Raji (cell line): ENCODE data around the gene EPS8L2.

ENCODE experiments used
- POLR2A ChIP-seq: IDR thresholded peaks from 2 replicates; pipeline ENCODE4 v1.6.1; 2011; ENCODE audit warnings: low read depth, low read length, control low read depth; ENCODE audit not compliant: insufficient read depth

EPS8L2 gene

GRCh38 chr11:680476-680875, 25.6 kb upstream of the EPS8L2 start:
- TF ChIP-seq POLR2A, result no peak

GRCh38 chr11:680970-681369, 25.1 kb upstream of the EPS8L2 start:
- TF ChIP-seq POLR2A, result no peak

GRCh38 chr11:686451-687243, 19.4 kb upstream of the EPS8L2 start:
- TF ChIP-seq POLR2A, result no peak

- TF ChIP-seq POLR2A, result no peak
These were observed 18.3 kb upstream of the EPS8L2 start for GRCh38 chr11:687751-688150.

GRCh38 chr11:688681-689080, 17.4 kb upstream of the EPS8L2 start:
- TF ChIP-seq POLR2A, result no peak

GRCh38 chr11:689625-690024, 16.4 kb upstream of the EPS8L2 start:
- no peak for TF ChIP-seq POLR2A

GRCh38 chr11:690738-691633, 15.0 kb upstream of the EPS8L2 start:
- TF ChIP-seq POLR2A, result no peak

- TF ChIP-seq POLR2A, result no peak
These were observed 14.1 kb upstream of the EPS8L2 start for GRCh38 chr11:691710-692590.

GRCh38 chr11:692824-693414, 13.1 kb upstream of the EPS8L2 start:
- TF ChIP-seq POLR2A, result no peak

- no peak for TF ChIP-seq POLR2A
These were observed 12.6 kb upstream of the EPS8L2 start for GRCh38 chr11:693415-693831.

- no peak for TF ChIP-seq POLR2A
These were observed 12.0 kb upstream of the EPS8L2 start for GRCh38 chr11:693887-694562.

GRCh38 chr11:694563-695287, 11.3 kb upstream of the EPS8L2 start, which contains the start of gene DEAF1:
Gene DEAF1 (minus strand): TSS chr11:695222. CDS start chr11:695047, 175 bp downstream.
- TF ChIP-seq POLR2A, result no peak; the same call in 1 of the 2 replicates

- TF ChIP-seq POLR2A, result no peak
These were observed 10.8 kb upstream of the EPS8L2 start for GRCh38 chr11:695288-695537.
